Endometrium (tissue), 2 donors: ENCODE results near the gene GPHA2.

Source experiments
- FAIRE-seq: peaks from 2 replicates; lab custom pipeline; 2012; peaks lifted over from hg19 to GRCh38; lab: Jason Lieb, UNC
- donor health status: control.
- donor health status: control.

The GPHA2 gene, protein sequence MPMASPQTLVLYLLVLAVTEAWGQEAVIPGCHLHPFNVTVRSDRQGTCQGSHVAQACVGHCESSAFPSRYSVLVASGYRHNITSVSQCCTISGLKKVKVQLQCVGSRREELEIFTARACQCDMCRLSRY

DNA sequence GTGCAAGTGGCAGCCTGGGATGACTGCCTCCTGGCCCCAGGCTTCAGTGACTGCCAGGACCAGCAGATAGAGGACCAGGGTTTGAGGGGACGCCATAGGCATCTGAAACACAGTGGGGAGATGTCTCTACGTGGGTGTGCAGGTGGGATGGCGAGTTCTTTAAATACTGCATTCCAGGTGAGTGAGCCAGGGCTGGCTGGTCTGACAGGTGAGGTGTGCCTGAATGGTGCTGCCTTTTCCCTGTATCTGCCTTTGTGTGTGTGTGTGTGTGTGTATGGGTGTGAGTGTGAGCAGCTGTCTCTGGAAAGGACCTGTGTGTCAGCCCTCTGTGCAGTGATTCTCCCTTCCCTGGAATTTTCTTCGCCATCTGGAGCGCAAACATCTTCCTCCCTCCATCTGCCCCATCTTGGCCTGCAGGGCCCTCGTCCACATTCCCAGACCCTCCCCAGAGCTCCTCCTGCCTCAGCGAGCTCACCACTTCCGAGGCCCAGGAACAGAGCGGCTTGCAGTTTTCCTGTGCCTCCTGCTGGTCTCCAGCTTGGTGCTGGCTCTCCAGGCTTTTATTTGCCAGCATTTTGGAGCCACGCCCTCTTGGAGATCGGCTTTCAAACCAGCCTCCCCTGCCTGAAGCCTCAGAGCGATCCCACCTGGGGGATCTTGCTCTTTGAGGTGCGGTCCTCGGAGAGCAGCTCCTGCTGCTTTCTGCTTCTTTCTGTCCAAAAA, at the start of gene GPHA2:
GPHA2 (minus strand) TSS at position 535 of the 723 bp plus-strand sequence; CDS start at position 102, 433 bp downstream.
- no peak for FAIRE-seq

DNA sequence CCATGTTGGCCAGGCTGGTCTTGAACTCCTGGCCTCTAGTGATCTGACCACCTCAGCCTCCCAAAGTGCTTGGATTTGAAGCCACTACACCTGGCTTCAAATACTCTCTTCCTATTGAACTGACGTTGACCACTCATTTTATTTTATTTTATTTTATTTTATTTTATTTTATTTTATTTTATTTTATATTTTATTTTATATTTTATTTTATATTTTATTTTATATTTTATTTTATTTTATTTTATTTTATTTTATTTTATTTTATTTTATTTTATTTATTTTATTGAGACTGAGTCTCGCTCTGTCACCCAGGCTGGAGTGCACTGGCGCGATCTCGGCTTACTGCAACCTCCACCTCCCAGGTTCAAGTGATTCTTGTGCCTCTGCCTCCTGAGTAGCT, 47.6 kb upstream of the GPHA2 start:
- peak; percentile 37 for FAIRE-seq

DNA sequence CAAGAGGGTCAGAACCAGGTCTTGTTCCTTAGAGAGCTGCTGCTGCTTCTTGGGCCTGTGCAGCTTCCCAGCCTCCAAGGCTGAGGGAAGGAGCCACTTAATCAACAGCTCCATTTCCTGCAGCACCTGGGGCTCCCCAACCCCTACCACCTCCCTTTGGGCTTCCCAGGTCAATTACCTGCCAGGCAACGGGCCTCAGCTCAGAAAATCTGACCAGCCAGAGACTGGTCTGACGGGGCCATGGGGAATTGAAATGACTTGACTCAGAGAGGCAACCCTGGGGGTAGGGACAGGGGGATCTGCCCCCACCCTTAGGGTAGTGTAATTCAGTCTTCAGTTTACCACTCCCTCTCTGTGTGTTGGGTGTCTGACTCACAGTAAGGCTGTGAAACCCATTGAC, 41.0 kb upstream of the GPHA2 start:
- FAIRE-seq, result no peak

DNA sequence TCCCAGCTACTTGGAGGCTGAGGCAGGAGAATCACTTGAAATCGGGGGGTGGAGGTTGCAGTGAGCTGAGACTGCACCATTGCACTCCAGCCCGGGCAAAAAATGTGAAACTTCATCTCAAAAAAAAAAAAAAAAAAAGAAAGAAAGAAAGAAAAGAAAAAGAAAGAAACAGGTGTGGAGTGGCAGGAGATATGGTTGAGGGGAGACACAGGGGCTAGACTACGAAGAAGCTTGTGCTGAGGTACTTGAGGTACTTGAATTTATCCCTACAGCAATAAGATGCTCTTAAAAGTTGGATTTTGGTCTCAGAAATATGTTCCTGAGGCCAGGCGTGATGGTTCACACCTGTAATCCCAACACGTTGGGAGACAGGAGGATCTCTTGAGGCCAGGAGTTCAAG, 38.4 kb upstream of the GPHA2 start:
- no peak for FAIRE-seq

DNA sequence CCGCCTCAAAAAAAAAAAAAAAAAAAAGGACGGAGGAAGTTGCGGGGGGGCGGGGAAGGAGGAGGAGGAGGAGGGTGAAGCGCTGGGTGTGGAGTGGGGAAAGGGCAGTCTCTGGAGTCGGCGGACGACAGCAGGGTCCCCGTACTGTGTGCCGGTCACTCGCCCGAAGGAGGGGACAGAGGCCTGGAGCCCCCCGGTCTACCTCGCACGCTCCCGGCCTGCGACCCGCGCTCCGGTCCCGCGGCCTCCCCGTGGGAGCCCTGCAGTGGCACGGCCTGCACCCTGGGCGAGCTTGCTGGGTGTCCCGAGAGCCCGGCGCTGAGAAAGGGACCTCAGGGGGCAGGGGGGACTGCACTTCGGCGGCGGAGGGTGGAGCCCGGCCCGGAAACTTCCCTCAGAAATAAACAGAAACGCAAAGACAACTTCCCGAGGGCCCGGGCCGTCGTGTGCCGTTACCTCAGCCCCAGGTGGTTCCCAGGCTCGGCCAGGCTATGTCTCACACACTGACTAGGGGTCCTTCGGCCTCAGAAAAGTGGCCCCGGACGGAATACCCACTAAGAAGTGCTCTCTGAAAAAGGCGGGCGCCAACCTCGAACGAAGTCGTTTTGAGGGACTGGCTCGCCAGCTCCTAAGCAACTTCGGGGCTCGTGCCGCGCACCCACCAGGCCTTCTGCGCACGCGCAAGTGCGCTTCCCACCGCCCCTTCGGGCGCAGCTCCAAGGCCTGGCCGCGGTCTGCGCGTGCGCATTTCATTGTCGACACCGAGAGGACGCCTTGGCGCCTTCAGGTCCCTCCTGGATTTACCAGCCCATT, 35.9 kb upstream of the GPHA2 start, which contains the start of gene MAJIN:
MAJIN (minus strand) TSS at position 688 of the 813 bp plus-strand sequence. CDS start 12,703 bp downstream, outside the sequence.
- no peak for FAIRE-seq

DNA sequence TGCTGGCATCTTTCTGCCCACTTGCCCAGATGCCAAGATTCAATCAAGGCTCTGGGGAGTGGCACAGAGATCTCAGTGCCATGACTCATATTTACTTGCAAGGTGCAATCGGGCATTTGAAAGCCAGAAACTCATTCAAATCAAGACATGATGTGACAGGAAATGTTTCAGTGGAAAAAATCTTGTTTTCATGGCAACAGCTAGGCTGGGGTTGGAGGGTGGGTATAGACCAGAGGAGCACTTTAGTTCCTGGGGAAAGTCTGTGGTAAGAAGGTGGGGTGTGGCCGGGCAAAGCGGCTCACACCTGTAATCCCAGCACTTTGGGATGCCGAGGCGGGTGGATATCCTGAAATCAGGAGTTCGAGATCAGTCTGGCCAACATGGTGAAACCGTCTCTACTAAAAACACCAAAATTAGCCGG, 35.0 kb upstream of the GPHA2 start:
- no peak for FAIRE-seq

DNA sequence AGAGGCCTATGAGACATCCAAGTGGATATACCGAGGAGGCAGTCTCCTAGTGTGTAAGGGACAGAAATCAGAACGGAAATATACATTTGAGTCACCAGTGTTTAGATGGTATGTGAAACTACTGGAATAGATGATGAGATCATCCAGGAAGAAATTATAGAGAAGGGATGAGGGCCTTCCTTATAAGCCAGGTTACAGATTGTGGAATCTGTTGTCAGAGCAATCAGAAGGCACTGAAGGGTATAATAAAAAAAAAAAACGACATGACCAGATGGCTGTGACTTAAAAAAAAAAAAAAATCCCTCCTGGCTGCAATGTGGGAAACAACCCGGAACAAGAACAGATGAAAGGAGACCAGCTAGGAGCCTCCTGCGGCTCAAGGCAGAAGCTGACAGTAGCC, 33.5 kb upstream of the GPHA2 start:
- no peak for FAIRE-seq

DNA sequence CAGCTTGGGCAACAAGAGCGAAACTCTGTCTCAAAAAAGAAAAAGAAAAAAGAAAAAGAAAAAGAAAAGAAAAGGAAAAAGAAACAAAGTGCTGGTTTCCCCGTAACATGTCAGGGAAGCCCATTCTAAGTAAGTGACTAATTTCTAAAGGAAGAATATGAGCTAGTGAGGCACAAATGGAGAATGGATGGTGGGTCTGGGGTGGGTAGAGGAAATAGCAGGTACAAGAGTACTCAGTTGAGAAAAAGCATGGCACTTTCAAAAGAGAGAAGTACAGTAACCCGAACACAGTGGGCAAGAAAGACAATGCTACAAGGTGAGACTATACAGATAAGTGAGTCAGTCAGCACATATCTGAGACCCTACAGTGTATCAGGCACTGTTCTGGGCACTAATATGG, 31.7 kb upstream of the GPHA2 start:
- no peak for FAIRE-seq

DNA sequence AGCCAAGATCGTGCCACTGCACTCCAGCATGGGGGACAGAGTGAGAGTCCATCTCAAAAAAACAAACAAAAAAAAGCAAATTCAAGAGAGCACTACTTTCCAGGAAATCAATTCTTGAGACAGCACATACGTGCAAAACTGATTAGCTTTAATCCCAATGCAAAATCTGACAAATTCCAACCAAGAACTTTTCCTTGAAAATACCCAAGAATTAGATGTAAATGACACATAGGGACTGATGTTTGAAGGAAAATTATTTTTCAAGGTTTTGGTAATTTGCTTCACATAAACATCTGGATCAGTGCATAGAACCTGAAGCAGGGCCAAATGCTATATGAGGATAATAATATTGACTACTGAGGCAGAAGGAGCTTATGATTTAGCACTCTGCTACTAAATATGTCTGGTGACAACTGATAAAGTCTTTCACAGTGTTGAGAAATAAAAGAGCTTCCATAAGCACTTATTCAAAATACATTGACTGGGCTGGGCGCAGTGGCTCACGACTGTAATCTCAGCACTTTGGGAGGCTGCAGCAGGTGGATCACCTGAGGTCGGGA, 27.5 kb upstream of the GPHA2 start:
- no peak for FAIRE-seq

DNA sequence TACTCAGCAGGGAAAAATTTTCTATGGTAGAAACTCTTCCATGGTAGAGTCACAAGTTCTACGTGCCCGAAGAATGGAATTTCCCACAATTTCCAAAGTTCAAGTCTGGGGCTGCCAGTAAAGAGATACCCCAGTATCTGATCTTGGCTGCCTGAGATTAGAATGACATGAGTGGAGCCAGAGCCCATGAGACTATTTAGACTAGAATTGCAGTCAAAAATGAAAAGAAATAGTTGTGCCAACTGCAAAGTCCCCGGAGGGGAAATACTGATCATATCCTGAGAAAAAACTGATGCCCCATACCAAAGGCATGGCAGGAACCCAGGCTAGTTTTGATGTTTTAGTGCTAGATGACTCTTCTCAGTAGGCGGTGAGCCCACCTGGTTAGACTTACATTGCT, 25.0 kb upstream of the GPHA2 start:
- FAIRE-seq, result no peak

DNA sequence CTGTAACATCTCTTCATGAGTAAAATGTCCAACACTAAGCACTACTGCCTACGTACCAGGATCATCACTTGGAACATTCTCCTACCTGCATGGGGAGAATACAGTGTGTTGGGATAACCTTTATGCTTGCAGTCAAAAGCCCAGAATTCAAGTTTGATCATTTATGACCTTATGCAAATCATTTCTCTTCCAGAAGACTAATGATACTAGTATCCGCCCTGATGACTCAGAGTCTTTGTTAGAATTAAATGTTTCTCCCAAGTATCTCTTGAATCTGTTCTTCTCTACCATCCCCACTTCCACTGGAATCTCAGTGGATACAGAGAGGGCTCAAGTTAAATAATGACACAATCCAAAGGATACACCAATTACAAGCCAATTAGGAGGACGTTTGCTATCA, 23.8 kb upstream of the GPHA2 start:
- no peak for FAIRE-seq

DNA sequence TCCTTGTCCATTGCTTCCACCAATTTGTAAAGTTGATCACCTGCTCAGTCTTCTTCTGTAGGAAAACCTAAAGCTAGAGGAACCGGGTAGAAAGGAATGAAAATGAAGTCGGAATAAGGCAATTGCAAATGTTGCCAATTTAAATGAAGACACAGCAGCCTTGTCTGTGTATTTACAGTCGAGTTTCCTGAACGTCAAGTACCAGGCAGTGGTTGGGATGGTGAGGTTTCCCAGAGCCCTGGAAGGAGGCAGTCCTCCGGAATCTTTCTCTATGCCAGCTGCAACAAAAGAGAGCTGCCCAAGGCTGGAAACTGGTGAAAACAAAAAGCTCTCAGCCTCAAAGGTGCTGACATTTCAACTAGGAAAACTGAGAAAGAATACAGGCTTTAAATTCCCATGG, 18.5 kb upstream of the GPHA2 start:
- FAIRE-seq, result no peak

DNA sequence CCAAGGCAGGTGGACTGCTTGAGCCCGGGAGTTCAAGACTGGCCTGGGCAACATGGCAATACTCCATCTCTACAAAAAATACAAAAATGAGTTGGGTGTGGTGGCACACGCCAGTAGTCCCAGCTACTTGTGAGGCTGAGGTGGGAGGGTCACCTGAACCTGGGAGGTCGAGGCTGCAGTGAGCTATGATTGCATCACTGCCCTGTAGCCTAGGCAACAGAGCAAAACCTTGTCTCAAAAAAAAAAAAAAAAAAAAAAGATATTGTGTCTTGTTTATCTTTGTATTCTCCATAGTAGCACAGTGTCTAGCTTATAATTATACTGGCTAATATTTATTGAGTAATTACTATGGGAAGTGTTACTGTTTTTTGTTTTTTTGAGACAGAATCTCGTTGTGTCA, 15.8 kb upstream of the GPHA2 start:
- FAIRE-seq, result no peak

DNA sequence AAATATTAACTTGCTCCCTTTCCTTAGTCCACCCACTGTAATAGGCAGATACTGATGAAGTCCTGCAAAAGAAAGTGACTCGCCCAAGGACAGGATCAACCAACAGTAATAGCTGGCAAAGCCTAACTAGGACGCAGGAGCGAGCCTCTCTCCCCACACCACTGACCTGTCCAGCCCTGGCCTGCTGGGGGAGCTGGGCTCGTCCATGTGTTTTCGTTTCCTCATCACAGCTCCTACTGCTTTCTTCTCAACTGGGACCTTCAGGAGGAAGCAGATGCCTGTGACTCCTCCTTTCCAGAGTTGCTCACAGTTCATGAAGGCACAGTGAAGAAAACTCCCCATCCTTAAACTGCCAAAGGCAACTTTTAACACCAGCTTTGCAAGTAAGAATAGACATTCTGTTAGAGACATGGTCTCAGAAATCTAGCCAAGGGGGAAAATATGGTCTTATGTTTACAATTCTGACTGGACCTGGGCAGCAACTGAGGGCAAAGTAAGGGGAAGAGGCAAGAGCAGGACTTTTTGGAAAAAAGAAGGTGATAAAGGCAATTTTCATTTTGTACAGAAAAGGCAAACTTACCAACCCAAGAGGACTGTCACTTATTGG, 11.6 kb upstream of the GPHA2 start:
- FAIRE-seq, result no peak

DNA sequence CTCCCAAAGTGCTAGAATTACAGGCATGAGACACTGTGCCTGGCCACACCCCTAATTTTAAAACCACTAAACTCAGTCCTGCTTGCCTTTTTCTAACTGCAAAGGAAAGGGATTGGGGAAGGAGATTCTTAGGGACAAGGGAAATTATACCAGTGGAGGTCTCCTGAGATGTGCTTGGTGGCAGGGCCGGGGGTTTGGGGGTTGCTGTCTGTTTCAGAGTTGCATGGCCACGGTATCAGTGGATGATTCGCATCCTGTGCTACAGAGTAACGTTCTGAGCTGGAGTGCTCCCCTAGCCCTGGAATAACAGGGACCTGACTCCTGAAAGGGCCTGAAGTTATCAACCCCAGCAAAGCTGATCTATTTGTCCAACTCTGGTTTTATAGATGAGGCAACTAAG, 846 bp upstream of the GPHA2 start:
- no peak for FAIRE-seq

DNA sequence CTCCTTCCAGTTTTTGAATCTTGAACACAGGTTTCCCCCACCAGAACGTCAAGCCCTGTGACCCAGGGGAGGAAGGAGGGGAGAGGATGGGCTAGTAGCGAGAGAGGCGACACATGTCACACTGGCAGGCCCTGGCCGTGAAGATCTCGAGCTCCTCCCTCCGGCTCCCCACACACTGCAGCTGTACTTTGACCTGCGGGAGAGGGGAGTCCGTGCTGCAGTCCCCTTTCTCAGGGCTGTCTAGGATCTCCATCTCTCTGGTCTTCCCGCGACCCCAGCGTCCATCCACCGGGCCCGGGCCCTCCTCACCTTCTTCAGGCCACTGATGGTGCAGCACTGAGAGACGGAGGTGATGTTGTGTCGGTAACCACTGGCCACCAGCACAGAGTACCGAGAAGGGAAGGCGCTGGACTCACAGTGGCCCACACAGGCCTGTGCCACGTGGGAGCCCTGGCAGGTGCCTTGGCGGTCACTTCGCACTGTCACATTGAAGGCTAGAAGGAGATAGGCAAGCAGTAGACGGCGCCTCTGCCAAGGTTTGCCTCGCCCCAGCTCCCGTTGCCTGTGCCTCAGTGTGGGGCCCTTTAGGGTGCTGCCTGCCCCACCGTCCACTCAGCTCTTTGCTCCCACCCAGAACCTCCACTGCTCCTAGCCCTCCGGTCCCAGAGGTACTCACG, 873 bp downstream of the GPHA2 start:
- no peak for FAIRE-seq

DNA sequence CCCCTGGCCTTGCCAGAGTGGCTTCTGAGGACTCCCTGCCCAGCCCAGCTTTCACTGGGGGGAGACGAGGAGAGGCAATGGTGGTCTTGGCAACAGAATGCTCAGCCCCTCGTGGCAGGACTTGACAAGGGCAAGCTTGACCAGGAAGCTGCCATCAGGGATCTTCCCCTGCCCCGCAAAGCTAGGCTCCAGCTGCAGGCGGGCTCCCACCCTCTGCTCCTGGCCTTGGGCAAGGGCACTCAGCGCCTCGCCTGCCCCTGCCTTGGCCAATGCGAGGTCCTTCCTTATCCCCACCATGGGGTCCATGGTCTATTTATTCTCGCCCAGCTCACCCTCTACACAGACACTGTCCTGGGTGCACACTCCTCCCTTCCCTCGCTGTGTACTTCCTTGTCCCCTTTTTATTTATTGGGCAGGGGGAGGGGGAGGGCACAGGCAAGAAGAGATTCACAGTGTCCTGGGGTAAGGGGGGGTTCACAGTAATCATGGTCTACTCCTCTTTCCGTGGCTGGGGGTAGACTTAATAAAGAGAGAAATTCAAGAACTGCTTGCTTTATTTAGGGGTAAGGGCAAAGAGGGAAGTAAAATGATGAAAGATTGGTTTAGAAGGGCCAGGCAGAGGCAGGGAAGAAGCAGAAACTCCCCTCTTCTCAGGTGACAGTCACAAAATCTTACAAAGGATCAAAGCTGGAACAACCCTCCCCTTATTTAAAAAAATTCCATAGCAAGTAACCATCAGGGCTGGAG, 1.6 kb downstream of the GPHA2 start:
- no peak for FAIRE-seq

DNA sequence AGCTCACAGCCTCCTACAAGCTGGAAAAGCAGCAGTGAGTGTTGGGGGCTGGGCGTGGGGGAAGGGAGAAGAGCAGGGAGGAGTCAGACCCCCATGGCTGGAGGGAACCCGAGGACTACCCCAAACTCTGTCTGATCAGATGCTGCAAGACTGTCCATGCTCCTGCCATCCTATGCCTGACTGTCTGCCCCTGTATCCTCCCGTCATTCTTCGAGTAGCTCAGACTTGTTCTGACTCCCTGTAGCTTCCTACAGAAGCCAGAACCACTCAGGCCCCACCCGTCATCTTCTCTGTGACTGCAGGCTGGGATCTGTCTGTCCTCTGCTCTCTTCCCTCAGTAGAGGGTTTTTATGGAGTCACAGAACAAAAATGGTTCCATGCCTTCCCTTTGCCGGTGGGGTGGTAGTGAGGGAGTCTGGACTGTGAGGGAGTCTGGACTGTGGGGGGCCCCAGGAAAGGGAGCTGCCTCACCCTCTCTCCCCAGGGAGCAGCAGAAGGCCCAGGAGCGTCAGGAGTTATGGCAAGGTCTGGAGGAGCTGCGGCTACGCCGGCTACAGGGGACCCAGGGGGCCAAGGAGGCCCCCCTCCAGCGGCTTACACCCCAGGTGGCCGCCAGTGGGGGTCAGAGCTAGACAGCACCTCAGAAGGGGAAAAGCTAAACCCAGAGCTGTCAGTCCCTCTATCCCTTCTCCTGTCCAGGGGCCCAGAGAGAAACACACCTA, 2.3 kb downstream of the GPHA2 start:
- FAIRE-seq, result no peak

DNA sequence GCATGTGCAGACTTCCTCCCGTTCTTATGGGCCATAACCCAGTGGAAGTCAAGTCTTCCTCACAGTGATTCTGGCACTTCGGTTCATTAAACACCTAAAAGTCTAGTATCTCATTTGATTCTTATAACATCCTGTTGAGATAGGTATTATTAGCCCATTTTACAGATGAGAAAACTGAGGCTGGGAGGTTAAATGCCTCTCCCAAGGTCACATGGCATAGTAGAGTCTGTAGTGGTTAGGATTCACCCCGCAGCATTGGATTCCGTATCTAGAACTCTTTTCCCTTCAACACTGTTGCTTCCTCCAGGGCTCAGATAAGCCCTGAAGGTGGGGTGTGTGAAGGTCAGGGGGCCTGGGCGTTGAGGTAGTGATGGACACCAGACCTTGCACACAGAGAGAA, 3.4 kb downstream of the GPHA2 start:
- no peak for FAIRE-seq

DNA sequence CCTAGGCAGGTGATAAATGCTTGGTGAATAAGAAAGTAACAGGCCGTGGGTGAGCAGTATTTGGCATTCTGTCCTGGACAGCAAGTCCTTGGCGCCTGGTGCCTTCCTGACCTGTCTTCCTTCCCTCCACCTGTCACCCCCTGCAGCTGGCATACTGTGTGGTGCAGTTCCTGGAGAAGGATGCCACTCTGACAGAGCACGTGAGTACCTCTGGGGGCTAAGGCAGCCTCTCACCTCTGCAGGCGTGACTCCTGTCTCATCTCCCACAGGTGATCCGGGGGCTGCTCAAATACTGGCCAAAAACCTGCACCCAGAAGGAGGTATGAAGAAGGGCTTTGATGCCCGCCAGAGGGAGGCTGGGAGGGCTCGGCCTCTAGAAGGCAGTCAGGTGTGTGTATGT, 4.4 kb downstream of the GPHA2 start:
- FAIRE-seq, result no peak

DNA sequence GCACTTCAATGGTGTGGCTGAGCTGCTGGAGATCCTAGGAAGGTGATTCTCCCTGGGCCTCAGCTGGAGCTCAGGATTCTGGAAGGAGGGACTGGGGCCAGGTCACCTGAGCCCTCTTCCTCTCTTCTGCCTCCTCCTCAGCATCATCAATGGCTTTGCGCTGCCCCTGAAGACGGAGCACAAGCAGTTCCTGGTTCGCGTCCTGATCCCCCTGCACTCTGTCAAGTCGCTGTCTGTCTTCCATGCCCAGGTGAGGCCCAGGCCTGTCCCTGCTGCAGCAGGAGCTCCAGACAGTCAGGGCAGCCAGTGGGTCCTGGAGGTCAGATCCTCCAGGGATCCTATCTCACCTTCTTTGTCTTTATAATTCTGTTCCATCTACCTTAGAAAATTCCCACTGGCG, 5.4 kb downstream of the GPHA2 start:
- FAIRE-seq, result no peak
